GM10266 (cell line): ENCODE measurements around the gene ALS2.

Source experiments
- DNase-seq: peaks from one replicate; pipeline ENCODE4 v3.0.0; 2012; ENCODE audit errors: extremely low spot score
- TF ChIP-seq, protein P1 (sequence below): IDR thresholded peaks from 2 replicates; pipeline ENCODE4 v1.5.1; 2012; ENCODE audit warnings: mild to moderate bottlenecking, low read depth; ENCODE audit not compliant: control insufficient read depth, insufficient read depth; ENCODE audit errors: missing control alignments

ALS2 gene

DNA sequence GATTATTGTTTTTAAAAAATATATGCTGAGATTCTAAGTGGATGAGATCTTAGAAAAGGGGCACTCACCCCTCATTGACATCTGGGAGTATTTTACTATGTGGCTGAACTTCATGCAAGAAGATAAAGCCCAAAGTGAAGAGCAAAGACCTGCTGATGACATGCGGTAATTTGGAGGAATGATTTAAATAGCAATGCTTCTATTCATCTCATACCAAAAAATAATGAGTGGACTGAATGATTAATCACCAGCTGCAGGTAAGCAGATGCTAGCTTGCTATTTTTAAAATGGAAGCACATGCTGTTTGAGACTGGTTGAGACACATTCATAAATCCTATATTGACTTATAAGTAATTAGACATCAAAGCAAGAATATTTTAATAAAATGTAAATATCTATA, 12.9 kb upstream of the ALS2 start:
- DNase-seq: no peak

GRCh38 chr2:201790989-201791388, 10.3 kb upstream of the ALS2 start:
- TF ChIP-seq, protein P1, sequence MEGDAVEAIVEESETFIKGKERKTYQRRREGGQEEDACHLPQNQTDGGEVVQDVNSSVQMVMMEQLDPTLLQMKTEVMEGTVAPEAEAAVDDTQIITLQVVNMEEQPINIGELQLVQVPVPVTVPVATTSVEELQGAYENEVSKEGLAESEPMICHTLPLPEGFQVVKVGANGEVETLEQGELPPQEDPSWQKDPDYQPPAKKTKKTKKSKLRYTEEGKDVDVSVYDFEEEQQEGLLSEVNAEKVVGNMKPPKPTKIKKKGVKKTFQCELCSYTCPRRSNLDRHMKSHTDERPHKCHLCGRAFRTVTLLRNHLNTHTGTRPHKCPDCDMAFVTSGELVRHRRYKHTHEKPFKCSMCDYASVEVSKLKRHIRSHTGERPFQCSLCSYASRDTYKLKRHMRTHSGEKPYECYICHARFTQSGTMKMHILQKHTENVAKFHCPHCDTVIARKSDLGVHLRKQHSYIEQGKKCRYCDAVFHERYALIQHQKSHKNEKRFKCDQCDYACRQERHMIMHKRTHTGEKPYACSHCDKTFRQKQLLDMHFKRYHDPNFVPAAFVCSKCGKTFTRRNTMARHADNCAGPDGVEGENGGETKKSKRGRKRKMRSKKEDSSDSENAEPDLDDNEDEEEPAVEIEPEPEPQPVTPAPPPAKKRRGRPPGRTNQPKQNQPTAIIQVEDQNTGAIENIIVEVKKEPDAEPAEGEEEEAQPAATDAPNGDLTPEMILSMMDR: no peak

More for the DNA sequence above, 12.9 kb upstream of the ALS2 start:
- TF ChIP-seq, protein P1: no peak

DNA sequence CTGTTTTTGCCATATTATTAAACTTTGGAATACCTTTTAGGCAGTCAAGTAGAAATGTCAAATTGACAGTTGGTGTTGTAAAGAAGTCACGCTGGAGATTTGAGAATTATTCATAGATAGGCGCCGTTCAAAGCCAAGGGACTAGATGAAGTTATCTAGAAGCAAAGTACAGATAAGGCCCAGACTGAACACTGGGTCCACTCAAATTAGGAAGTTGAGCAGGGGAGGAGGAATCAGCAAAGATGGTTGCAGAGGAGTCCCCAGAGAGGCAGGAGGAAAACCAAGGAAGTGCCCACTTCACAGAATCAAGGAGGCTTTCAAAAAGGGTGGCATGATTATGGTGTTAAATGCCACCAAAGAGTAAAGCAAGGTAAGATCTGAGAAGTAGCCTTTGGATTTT, 9.6 kb upstream of the ALS2 start:
- TF ChIP-seq, protein P1: no peak
- DNase-seq: no peak

More at GRCh38 chr2:201790989-201791388, 10.3 kb upstream of the ALS2 start:
- no peak for DNase-seq

DNA sequence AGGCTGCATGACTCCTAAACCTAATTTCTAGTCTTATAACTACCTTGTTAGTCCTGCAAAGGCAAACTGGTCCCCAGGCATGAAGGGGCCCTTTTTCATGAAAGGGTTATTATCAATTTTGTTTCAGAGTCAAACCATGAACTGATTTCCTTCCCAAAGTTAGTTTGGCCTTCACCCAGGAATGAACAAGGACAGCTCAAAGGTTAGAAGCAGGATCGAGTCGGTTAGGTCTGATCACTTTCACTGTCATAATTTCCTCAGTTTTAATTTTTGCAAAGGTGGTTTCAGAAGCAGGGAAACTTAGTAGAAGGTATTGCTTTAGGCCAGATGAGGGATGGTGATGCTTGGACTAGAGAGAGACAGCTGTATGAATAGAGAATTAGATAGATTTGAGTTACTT, 8.7 kb upstream of the ALS2 start:
- TF ChIP-seq, protein P1: no peak
- DNase-seq: no peak

GRCh38 chr2:201788371-201788770, 7.6 kb upstream of the ALS2 start:
- TF ChIP-seq, protein P1: no peak
- no peak for DNase-seq

DNA sequence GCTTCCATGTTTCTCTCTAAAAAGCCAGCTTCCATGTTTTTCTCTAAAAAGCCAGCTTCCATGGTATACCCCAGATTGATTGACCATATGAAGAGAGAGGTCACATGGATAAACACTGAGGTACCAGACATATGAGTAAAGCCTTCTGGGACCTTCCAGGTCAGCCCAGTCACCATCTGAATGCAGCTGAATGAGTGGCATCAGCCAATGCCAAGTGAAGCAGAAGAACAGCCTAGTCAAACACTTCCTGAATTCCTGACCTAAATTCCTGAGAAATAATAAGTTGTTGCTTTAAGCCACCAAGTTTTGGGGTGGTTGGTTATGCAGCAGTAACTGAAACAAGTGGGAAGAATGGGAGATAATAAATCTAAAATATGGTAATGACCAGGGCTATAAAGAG, 5.7 kb upstream of the ALS2 start:
- TF ChIP-seq, protein P1: no peak
- DNase-seq: no peak

DNA sequence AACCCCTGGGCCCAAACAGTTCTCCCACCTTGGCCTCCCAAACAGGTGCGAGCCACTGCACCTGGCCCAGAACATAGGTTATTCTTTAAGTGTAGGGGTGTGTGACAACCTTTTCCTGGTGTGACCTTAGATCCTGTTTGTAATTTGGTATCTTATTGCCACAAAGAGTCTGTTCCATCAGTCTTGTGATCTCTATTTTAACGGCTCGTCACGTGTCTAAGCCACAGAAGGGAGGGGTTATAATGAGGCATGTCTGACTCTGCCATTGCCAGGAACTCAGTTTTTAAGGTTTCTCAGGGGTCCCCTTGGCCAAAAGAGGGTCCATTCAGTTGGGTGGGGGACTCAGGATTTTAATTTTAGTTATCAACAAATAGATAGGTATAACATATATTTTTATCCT, 4.4 kb upstream of the ALS2 start:
- DNase-seq: no peak
- TF ChIP-seq, protein P1: no peak

DNA sequence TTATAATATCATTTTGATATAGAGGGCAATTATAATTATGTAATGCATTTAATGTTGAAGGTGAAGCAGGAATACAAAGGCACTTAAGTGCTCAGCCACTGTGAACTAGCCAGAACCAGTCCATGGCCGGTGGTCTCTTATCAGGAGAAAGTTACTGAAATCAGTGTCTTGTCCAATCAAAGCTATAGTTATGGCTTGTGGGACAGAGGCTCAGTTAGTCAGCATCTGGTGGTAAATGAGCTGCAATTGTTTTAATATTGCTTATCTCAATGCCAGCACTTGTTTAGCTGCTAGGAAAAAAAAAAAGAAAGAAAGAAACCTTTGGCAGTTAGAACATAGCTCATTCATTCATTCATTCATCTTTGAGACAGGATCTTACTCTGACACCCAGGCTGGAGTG, 3.8 kb upstream of the ALS2 start:
- DNase-seq: no peak
- TF ChIP-seq, protein P1: no peak
